ENCODE data around the gene PLEKHM2.
A peak's percentile ranks its signal among the peaks of the same experiment; 100 is the strongest.

PLEKHM2 gene

DNA sequence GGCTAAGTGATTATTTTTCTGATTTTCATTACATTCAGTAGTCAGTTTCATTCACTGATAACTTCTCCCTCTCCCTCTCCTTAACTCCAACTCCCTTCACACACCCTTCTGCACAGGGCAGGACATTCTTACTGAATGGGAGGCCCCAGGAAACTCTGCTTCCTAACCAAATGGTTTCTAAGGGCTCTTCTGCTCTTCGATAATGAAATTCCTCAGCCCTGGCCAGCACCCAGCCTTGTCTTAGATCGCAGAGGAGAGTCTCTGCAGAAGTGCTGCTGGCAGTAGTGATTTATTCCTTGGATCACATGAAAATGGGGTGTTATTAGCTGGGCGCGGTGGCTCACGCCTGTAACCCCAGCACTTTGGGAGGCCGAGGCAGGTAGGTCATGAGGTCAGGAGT, 16.4 kb downstream of the PLEKHM2 start:
- Histone ChIP-seq H3K4me3 (ENCODE audit: low read length in 2 of 2) (no peak overlapping the region), H3K27me3 (ENCODE audit: control insufficient read depth in 3 of 3, insufficient read depth in 3 of 3, low read depth in 1 of 3, low read length in 3 of 3) (no peaks in the 10 kb centered on the region), H2AK5ac (ENCODE audit: low read depth, low read length) (no peak overlapping the region), H2BK15ac (ENCODE audit: low read length) (no peak overlapping the region), H2BK12ac (ENCODE audit: low read length) (no peak overlapping the region), H4K91ac (ENCODE audit: low read depth, low read length, poor library complexity) (no peak overlapping the region), H3K79me1 (ENCODE audit: low read depth, low read length) (peaks cover 10% of the 10 kb centered on the region), H2BK120ac (ENCODE audit: low read depth, low read length) (no peak overlapping the region), H3K4me1 (ENCODE audit: control insufficient read depth in 2 of 2, insufficient read depth in 1 of 2, low read depth in 1 of 2, low read length in 2 of 2) (peaks cover 0 to 5% of the 10 kb centered on the region in 2 donors), H3K18ac (ENCODE audit: low read length) (no peak overlapping the region), H3K23ac (ENCODE audit: low read depth, low read length, poor library complexity) (no peak overlapping the region), H3K4ac (ENCODE audit: low read length) (no peak overlapping the region), H3K4me2 (ENCODE audit: insufficient read depth, low read length, poor library complexity, severe bottlenecking) (no peak overlapping the region), H3K14ac (ENCODE audit: low read length) (no peak overlapping the region), H4K8ac (ENCODE audit: low read depth, low read length) (no peak overlapping the region), H3K36me3 (replicated peaks in 1 of 2; ENCODE audit: control insufficient read depth in 2 of 2, insufficient read depth in 2 of 2, low read length in 2 of 2) (peaks cover 0 to 10% of the 10 kb centered on the region in 2 donors), H2AFZ (ENCODE audit: low read length) (no peak overlapping the region), H3K27ac (replicated peaks; ENCODE audit: low read length) (no peak overlapping the region), H3K9ac (ENCODE audit: low read depth, low read length, poor library complexity) (no peak overlapping the region), H3K9me3 (replicated peaks in 1 of 2; ENCODE audit: control insufficient read depth in 2 of 2, insufficient read depth in 1 of 2, low read depth in 1 of 2, low read length in 2 of 2) (peaks cover 0 to 2% of the 10 kb centered on the region in 2 donors), H2BK5ac (ENCODE audit: low read length) (no peak overlapping the region)
- no CpG with 5 or more reads among the region's 6 CpGs for WGBS, 2 donors (ENCODE audit: extremely low coverage in 2 of 2, insufficient read length in 2 of 2, insufficient replicate concordance in 1 of 2)
- no peak for DNase-seq (ENCODE audit: low spot score)

DNA sequence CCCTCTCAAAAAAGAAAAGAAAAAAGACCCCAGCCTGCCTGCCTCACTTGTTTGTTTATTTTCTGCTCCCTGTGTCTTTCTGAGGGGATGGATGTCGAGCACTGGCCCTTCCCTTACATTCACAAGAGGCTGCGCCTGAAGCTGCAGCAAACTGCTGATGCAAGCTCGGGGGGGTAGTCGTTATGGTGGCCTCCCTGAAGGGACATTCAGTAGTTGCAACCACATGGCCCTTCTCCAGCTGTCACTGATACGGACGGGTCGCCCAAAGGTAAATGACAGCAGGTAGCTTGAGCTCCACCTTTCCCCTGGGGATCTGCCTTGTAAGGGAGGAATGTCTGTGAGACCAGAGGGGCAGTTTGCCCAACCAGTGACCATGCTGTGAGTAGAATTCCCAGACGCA, 17.7 kb downstream of the PLEKHM2 start:
- Histone ChIP-seq H3K23ac (ENCODE audit: low read depth, low read length, poor library complexity) (no peak overlapping the region), H2BK5ac (ENCODE audit: low read length) (no peak overlapping the region), H2BK12ac (ENCODE audit: low read length) (no peak overlapping the region), H3K4me3 (ENCODE audit: low read length in 2 of 2) (no peak overlapping the region), H2BK120ac (ENCODE audit: low read depth, low read length) (no peak overlapping the region), H3K4me2 (ENCODE audit: insufficient read depth, low read length, poor library complexity, severe bottlenecking) (no peak overlapping the region), H4K8ac (ENCODE audit: low read depth, low read length) (no peak overlapping the region), H3K4me1 (ENCODE audit: control insufficient read depth in 2 of 2, insufficient read depth in 1 of 2, low read depth in 1 of 2, low read length in 2 of 2) (peaks cover 0 to 5% of the 10 kb centered on the region in 2 donors), H3K14ac (ENCODE audit: low read length) (no peak overlapping the region), H3K79me1 (ENCODE audit: low read depth, low read length) (peaks cover 10% of the 10 kb centered on the region), H2AK5ac (ENCODE audit: low read depth, low read length) (no peak overlapping the region), H4K91ac (ENCODE audit: low read depth, low read length, poor library complexity) (no peak overlapping the region), H3K4ac (ENCODE audit: low read length) (no peak overlapping the region), H3K27ac (replicated peaks; ENCODE audit: low read length) (no peak overlapping the region), H3K9ac (ENCODE audit: low read depth, low read length, poor library complexity) (no peak overlapping the region), H3K18ac (ENCODE audit: low read length) (peak overlapping the region; percentile 38), H2BK15ac (ENCODE audit: low read length) (no peak overlapping the region), H2AFZ (ENCODE audit: low read length) (no peak overlapping the region), H3K27me3 (ENCODE audit: control insufficient read depth in 3 of 3, insufficient read depth in 3 of 3, low read depth in 1 of 3, low read length in 3 of 3) (no peaks in the 10 kb centered on the region), H3K9me3 (replicated peaks in 1 of 2; ENCODE audit: control insufficient read depth in 2 of 2, insufficient read depth in 1 of 2, low read depth in 1 of 2, low read length in 2 of 2) (peaks cover 0 to 2% of the 10 kb centered on the region in 2 donors), H3K36me3 (replicated peaks in 1 of 2; ENCODE audit: control insufficient read depth in 2 of 2, insufficient read depth in 2 of 2, low read length in 2 of 2) (peaks cover 0 to 16% of the 10 kb centered on the region in 2 donors)
- whole genome bisulfite sequencing, 2 donors (ENCODE audit: extremely low coverage in 2 of 2, insufficient read length in 2 of 2, insufficient replicate concordance in 1 of 2), result no CpG with 5 or more reads among the region's 8 CpGs
- no peak for DNase-seq (ENCODE audit: low spot score)

DNA sequence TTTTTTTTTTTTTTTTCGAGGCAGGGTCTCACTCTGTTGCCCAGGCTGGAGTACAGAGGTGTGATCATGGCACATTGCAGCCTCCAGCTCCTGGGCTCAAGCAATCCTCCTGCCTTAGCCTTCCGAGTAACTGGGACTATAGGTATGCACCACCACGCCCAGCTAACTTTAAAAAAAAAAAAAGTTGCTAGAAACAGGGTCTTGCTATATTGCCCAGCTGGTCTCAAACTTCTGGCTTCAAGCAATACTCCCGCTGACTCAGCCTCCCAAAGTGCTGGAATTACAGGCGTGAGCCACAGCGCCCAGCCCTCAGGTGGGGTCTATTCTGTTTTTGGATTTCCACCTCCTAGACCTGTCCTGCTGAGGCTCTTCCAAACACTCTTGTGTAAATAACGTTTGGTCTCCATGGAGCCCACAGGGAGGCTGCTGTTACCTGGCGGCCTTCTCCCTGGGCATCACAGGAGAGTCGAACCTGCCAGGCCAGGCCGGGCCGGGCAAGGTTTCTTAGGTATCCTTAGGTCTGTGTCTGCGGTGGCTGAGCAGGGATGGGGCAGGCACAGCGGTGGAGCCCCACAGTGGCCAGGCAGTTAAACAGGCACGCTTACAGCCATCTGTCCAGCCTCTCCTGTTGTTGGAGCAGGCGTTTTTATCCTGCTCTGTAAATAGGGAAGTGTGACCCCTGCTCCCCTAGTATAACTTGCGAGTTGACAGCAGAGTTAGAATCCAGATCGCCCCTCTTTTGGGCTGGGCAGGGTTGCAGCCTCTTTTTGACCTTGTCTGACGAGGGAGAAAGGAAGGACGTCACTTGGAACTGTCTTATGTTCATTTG, 18.8 kb downstream of the PLEKHM2 start:
- Histone ChIP-seq H2BK120ac (ENCODE audit: low read depth, low read length) (no peak overlapping the region), H2BK15ac (ENCODE audit: low read length) (no peak overlapping the region), H2BK5ac (ENCODE audit: low read length) (no peak overlapping the region), H3K4ac (ENCODE audit: low read length) (no peak overlapping the region), H3K27ac (replicated peaks; ENCODE audit: low read length) (no peak overlapping the region), H4K8ac (ENCODE audit: low read depth, low read length) (no peak overlapping the region), H3K9ac (ENCODE audit: low read depth, low read length, poor library complexity) (peak overlapping the region; percentile 27), H4K91ac (ENCODE audit: low read depth, low read length, poor library complexity) (no peak overlapping the region), H2AFZ (ENCODE audit: low read length) (no peak overlapping the region), H3K18ac (ENCODE audit: low read length) (peak overlapping the region; percentile 12), H3K4me3 (ENCODE audit: low read length in 2 of 2) (no peak overlapping the region), H3K36me3 (replicated peaks in 1 of 2; ENCODE audit: control insufficient read depth in 2 of 2, insufficient read depth in 2 of 2, low read length in 2 of 2) (peaks cover 0 to 10% of the 10 kb centered on the region in 2 donors), H3K4me2 (ENCODE audit: insufficient read depth, low read length, poor library complexity, severe bottlenecking) (no peak overlapping the region), H3K4me1 (ENCODE audit: control insufficient read depth in 2 of 2, insufficient read depth in 1 of 2, low read depth in 1 of 2, low read length in 2 of 2) (peaks cover 0 to 5% of the 10 kb centered on the region in 2 donors), H3K23ac (ENCODE audit: low read depth, low read length, poor library complexity) (no peak overlapping the region), H3K27me3 (ENCODE audit: control insufficient read depth in 3 of 3, insufficient read depth in 3 of 3, low read depth in 1 of 3, low read length in 3 of 3) (no peaks in the 10 kb centered on the region), H2AK5ac (ENCODE audit: low read depth, low read length) (peak overlapping the region; percentile 26), H3K79me1 (ENCODE audit: low read depth, low read length) (peaks cover 10% of the 10 kb centered on the region), H3K9me3 (replicated peaks in 1 of 2; ENCODE audit: control insufficient read depth in 2 of 2, insufficient read depth in 1 of 2, low read depth in 1 of 2, low read length in 2 of 2) (peaks cover 0 to 2% of the 10 kb centered on the region in 2 donors), H3K14ac (ENCODE audit: low read length) (no peak overlapping the region), H2BK12ac (ENCODE audit: low read length) (no peak overlapping the region)
- no CpG with 5 or more reads among the region's 19 CpGs for WGBS, 2 donors (ENCODE audit: extremely low coverage in 2 of 2, insufficient read length in 2 of 2, insufficient replicate concordance in 1 of 2)
- no peak for DNase-seq (ENCODE audit: low spot score)

DNA sequence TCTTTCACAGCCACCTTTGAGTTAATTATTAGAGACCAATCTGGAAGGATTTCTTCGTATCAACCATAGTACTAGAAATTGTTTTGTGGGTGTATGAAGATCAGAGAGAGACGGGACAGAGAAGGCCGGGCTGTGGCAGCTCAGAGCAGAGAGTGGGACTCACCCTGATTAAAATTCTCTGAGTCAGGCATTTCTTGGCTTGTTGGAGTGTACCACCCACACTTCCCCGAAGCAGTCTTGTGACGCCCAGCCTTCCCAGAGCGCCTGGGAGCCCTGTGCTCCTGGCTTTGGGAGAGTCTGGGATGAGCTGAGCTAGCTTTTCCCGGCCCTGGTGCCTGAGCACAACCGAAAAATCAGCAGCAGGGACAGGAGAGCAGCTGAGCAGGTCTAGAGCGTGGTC, 19.4 kb downstream of the PLEKHM2 start:
- H3K4me2 ChIP-seq (ENCODE audit: insufficient read depth, low read length, poor library complexity, severe bottlenecking), result no peak overlapping the region
- H2BK15ac ChIP-seq (ENCODE audit: low read length), result no peak overlapping the region
- no peak overlapping the region for H3K9ac ChIP-seq (ENCODE audit: low read depth, low read length, poor library complexity)
- H3K36me3 ChIP-seq (replicated peaks in 1 of 2; ENCODE audit: control insufficient read depth in 2 of 2, insufficient read depth in 2 of 2, low read length in 2 of 2), result peaks cover 0 to 9% of the 10 kb centered on the region in 2 donors
- no peak overlapping the region for H2AK5ac ChIP-seq (ENCODE audit: low read depth, low read length)
- H3K18ac ChIP-seq (ENCODE audit: low read length), result peak overlapping the region; percentile 54
- H4K91ac ChIP-seq (ENCODE audit: low read depth, low read length, poor library complexity), result no peak overlapping the region
- H3K23ac ChIP-seq (ENCODE audit: low read depth, low read length, poor library complexity), result peak overlapping the region; percentile 20
- WGBS, 2 donors (ENCODE audit: extremely low coverage in 2 of 2, insufficient read length in 2 of 2, insufficient replicate concordance in 1 of 2), result no CpG with 5 or more reads among the region's 9 CpGs
- peaks cover 0 to 5% of the 10 kb centered on the region in 2 donors for H3K4me1 ChIP-seq (ENCODE audit: control insufficient read depth in 2 of 2, insufficient read depth in 1 of 2, low read depth in 1 of 2, low read length in 2 of 2)
- peaks cover 10% of the 10 kb centered on the region for H3K79me1 ChIP-seq (ENCODE audit: low read depth, low read length)
- no peak overlapping the region for H3K4ac ChIP-seq (ENCODE audit: low read length)
- H4K8ac ChIP-seq (ENCODE audit: low read depth, low read length), result no peak overlapping the region
- no peak overlapping the region for H2BK120ac ChIP-seq (ENCODE audit: low read depth, low read length)
- H3K4me3 ChIP-seq (ENCODE audit: low read length in 2 of 2), result no peak overlapping the region
- no peak for DNase-seq (ENCODE audit: low spot score)
- H2BK5ac ChIP-seq (ENCODE audit: low read length), result no peak overlapping the region
- no peaks in the 10 kb centered on the region for H3K27me3 ChIP-seq (ENCODE audit: control insufficient read depth in 3 of 3, insufficient read depth in 3 of 3, low read depth in 1 of 3, low read length in 3 of 3)
- peaks cover 0 to 2% of the 10 kb centered on the region in 2 donors for H3K9me3 ChIP-seq (replicated peaks in 1 of 2; ENCODE audit: control insufficient read depth in 2 of 2, insufficient read depth in 1 of 2, low read depth in 1 of 2, low read length in 2 of 2)
- H2BK12ac ChIP-seq (ENCODE audit: low read length), result no peak overlapping the region
- no peak overlapping the region for H3K14ac ChIP-seq (ENCODE audit: low read length)
- H3K27ac ChIP-seq (replicated peaks; ENCODE audit: low read length), result no peak overlapping the region
- no peak overlapping the region for H2AFZ ChIP-seq (ENCODE audit: low read length)
